HG03175 (cell line): ENCODE data around the gene S100A5.
"Not testable (repeated sequence)": the region's sequence is repeated elsewhere in the genome, so short reads cannot be mapped to it uniquely, and the experiment has no call there.

Experiments used
- ATAC-seq: cut with Tn5 transposase; IDR thresholded peaks from one replicate; pipeline ENCODE4 v1.9.1; 2021; ENCODE audit warnings: mild to moderate bottlenecking, moderate library complexity; ENCODE audit not compliant: unreplicated experiment

The S100A5 gene

GRCh38 chr1:153567621-153568366 lies 27.1 kb upstream of the S100A5 start:
- ATAC-seq, result no peak

GRCh38 chr1:153566414-153567371 lies 26.0 kb upstream of the S100A5 start:
- no peak for ATAC-seq

- ATAC-seq, result no peak
Observed at GRCh38 chr1:153565529-153566374, 25.0 kb upstream of the S100A5 start, which contains the start of gene S100A2. Gene S100A2, minus strand, starts transcription at chr1:153565844. Its CDS starts 1,967 bp downstream, at chr1:153563877.

GRCh38 chr1:153563991-153564390 lies 23.3 kb upstream of the S100A5 start:
- ATAC-seq, result no peak

GRCh38 chr1:153563483-153563901 lies 22.8 kb upstream of the S100A5 start:
- no peak for ATAC-seq

- ATAC-seq, result not testable (repeated sequence)
Observed at GRCh38 chr1:153562021-153562420, 21.3 kb upstream of the S100A5 start.

- no peak for ATAC-seq
Observed at GRCh38 chr1:153561466-153561985, 20.8 kb upstream of the S100A5 start.

- no peak for ATAC-seq
Observed at GRCh38 chr1:153560771-153561465, 20.2 kb upstream of the S100A5 start.

- ATAC-seq, result no peak
Observed at GRCh38 chr1:153560241-153560640, 19.5 kb upstream of the S100A5 start.

- ATAC-seq, result no peak
Observed at GRCh38 chr1:153557877-153558276, 17.1 kb upstream of the S100A5 start.

- no peak for ATAC-seq
Observed at GRCh38 chr1:153556348-153556747, 15.6 kb upstream of the S100A5 start.

GRCh38 chr1:153553830-153554541 lies 13.3 kb upstream of the S100A5 start:
- ATAC-seq, result no peak

- no peak for ATAC-seq
Observed at GRCh38 chr1:153553096-153553495, 12.4 kb upstream of the S100A5 start.

GRCh38 chr1:153552335-153552734 lies 11.6 kb upstream of the S100A5 start:
- ATAC-seq, result no peak

GRCh38 chr1:153550827-153551500 lies 10.2 kb upstream of the S100A5 start:
- no peak for ATAC-seq

- ATAC-seq, result no peak
Observed at GRCh38 chr1:153550398-153550758, 9.6 kb upstream of the S100A5 start.

- no peak for ATAC-seq
Observed at GRCh38 chr1:153549741-153550397, 9.1 kb upstream of the S100A5 start.
